ENCODE data around the gene PLSCR1. TPM values are rescaled to one million over a fixed set of nuclear protein-coding genes. Genes with fewer than 3 reads are reported as not detected.

PLSCR1 gene
- total RNA-seq, 1 experiment from 2014 or later = 60.1 TPM

DNA sequence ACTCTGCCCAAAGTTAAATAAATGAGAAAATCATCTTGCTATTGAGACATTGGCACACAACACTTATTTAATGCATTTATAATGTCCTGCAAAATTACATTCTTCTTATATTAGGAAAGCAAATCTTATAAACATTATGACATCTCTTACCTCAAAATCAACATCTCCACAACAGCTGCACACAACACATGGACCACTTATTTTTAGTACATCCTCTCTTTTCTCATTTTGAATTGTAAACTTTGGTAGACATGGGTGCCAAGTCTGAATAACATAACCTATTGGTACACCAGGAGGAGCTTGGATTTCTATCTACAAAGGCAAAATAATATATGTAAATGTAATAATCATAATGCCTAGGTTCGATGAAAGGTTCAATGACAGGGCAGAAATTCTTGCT, 23.0 kb downstream of the PLSCR1 start:
- Histone ChIP-seq H3K9me2 (ENCODE audit: insufficient read depth) (no peaks in the 10 kb centered on the region), H3K9me3 (ENCODE audit: insufficient read depth, low read depth) (no peaks in the 10 kb centered on the region), H3K4me3 (no peak overlapping the region), H2AFZ (no peak overlapping the region), H3K27ac (no peak overlapping the region), H3F3A (ENCODE audit: insufficient read depth, low read depth) (no peaks in the 10 kb centered on the region), H3K79me2 (ENCODE audit: low read depth) (no peaks in the 10 kb centered on the region), H3K4me1 (replicated peaks; ENCODE audit: insufficient read depth) (no peaks in the 10 kb centered on the region), H3K27me3 (ENCODE audit: insufficient read depth, low read depth) (no peaks in the 10 kb centered on the region), H4K20me1 (ENCODE audit: insufficient read depth) (no peaks in the 10 kb centered on the region), H3K4me2 (no peak overlapping the region), H3K36me3 (ENCODE audit: low read depth) (no peaks in the 10 kb centered on the region; the same call in 1 of the 2 replicates)
- BruUV-seq (replicated peaks) = no TSS peak
- intact Hi-C loops (cut with micrococcal nuclease; ENCODE audit: unreplicated experiment) = loop anchor here (2.0 kb wide), 1 partner anchor 21 kb away; no protein-coding TSS in a partner anchor
- POLR2A ChIA-PET (ENCODE audit: unreplicated experiment) = no interaction called here
- no peak for DNase-seq
- CTCF ChIA-PET = no interaction called here
- TF ChIP-seq EZH2 (IDR thresholded peaks at IDR 0.05; ENCODE audit: low read depth) = no peak
- TF ChIP-seq, protein P1, sequence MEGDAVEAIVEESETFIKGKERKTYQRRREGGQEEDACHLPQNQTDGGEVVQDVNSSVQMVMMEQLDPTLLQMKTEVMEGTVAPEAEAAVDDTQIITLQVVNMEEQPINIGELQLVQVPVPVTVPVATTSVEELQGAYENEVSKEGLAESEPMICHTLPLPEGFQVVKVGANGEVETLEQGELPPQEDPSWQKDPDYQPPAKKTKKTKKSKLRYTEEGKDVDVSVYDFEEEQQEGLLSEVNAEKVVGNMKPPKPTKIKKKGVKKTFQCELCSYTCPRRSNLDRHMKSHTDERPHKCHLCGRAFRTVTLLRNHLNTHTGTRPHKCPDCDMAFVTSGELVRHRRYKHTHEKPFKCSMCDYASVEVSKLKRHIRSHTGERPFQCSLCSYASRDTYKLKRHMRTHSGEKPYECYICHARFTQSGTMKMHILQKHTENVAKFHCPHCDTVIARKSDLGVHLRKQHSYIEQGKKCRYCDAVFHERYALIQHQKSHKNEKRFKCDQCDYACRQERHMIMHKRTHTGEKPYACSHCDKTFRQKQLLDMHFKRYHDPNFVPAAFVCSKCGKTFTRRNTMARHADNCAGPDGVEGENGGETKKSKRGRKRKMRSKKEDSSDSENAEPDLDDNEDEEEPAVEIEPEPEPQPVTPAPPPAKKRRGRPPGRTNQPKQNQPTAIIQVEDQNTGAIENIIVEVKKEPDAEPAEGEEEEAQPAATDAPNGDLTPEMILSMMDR (conservative IDR thresholded peaks at IDR 0.05) = no peak

- H3K27ac ChIP-seq = no peak overlapping the region
- H2AFZ ChIP-seq = no peak overlapping the region
- H3K4me2 ChIP-seq = no peak overlapping the region
- TF ChIP-seq EZH2 (IDR thresholded peaks at IDR 0.05; ENCODE audit: low read depth) = no peak
- TF ChIP-seq, protein P1 (conservative IDR thresholded peaks at IDR 0.05) = no peak
- intact Hi-C loops (cut with micrococcal nuclease; ENCODE audit: unreplicated experiment) = loop anchor here (2.0 kb wide), 1 partner anchor 23 kb away; no protein-coding TSS in a partner anchor
- DNase-seq = no peak
- H3K4me1 ChIP-seq (replicated peaks; ENCODE audit: insufficient read depth) = no peaks in the 10 kb centered on the region
- POLR2A ChIA-PET (ENCODE audit: unreplicated experiment) = no interaction called here
- H4K20me1 ChIP-seq (ENCODE audit: insufficient read depth) = no peaks in the 10 kb centered on the region
- H3K9me2 ChIP-seq (ENCODE audit: insufficient read depth) = no peaks in the 10 kb centered on the region
- no peaks in the 10 kb centered on the region for H3K79me2 ChIP-seq (ENCODE audit: low read depth)
- H3K36me3 ChIP-seq (ENCODE audit: low read depth) = no peaks in the 10 kb centered on the region; the same call in 1 of the 2 replicates
- no peaks in the 10 kb centered on the region for H3F3A ChIP-seq (ENCODE audit: insufficient read depth, low read depth)
- H3K4me3 ChIP-seq = no peak overlapping the region
- CTCF ChIA-PET = interaction anchor here (0.6 kb wide), 1 partner anchor 25 kb away, joined by 3 read pairs; no protein-coding TSS in a partner anchor
- H3K9me3 ChIP-seq (ENCODE audit: insufficient read depth, low read depth) = no peaks in the 10 kb centered on the region
- BruUV-seq (replicated peaks) = no TSS peak
- no peaks in the 10 kb centered on the region for H3K27me3 ChIP-seq (ENCODE audit: insufficient read depth, low read depth)
Observed at GRCh38 chr3:146519810-146520209, 24.6 kb downstream of the PLSCR1 start.

DNA sequence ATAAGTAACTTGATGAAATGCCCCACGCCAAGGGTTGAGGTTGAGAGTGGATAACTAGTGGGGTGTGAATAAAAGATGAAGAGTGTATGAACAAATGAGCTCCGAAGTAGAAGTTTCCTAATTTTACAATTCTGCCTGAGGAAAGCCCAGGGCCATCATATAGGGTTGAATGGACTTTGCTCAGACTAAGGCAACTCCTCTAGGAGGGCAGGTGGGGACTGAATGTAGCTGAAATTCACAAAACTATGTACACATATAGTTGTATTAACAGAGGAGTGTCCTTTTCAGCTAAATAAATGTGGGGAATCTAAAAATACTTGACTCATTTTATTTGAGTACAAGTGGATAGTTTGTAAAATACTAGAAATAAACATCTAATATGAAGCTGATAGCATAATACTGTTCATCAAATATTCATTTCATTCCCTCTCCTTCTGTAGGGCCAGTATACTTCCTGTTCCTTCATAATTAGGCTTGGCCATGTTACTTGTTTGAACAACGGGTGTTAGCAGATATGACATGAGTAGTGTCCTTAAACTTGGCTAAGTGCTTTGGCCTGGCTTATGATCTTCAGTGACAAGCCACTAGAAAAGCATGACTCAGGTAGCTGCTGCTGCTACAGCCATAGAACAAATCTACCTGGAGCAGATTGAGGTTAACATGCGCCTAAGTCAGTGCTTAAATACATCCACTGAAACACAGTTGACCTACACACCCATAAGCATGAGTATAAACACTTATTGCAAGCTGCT, 26.5 kb downstream of the PLSCR1 start:
- no peak for TF ChIP-seq EZH2 (IDR thresholded peaks at IDR 0.05; ENCODE audit: low read depth)
- TF ChIP-seq, protein P1 (conservative IDR thresholded peaks at IDR 0.05) = no peak
- Histone ChIP-seq H3K4me2 (no peak overlapping the region), H3K9me3 (ENCODE audit: insufficient read depth, low read depth) (no peaks in the 10 kb centered on the region), H2AFZ (no peak overlapping the region), H3K4me3 (no peak overlapping the region), H3K4me1 (replicated peaks; ENCODE audit: insufficient read depth) (no peaks in the 10 kb centered on the region), H3F3A (ENCODE audit: insufficient read depth, low read depth) (no peaks in the 10 kb centered on the region), H3K9me2 (ENCODE audit: insufficient read depth) (no peaks in the 10 kb centered on the region), H3K36me3 (ENCODE audit: low read depth) (no peaks in the 10 kb centered on the region), H3K79me2 (ENCODE audit: low read depth) (no peaks in the 10 kb centered on the region), H3K27me3 (ENCODE audit: insufficient read depth, low read depth) (no peaks in the 10 kb centered on the region), H4K20me1 (ENCODE audit: insufficient read depth) (no peaks in the 10 kb centered on the region), H3K27ac (no peak overlapping the region)
- no TSS peak for BruUV-seq (replicated peaks)
- POLR2A ChIA-PET (ENCODE audit: unreplicated experiment) = no interaction called here
- CTCF ChIA-PET = interaction anchor here (0.6 kb wide), 1 partner anchor 123 kb away, joined by 3 read pairs; no protein-coding TSS in a partner anchor
- intact Hi-C loops (cut with micrococcal nuclease; ENCODE audit: unreplicated experiment) = no loop called here
- DNase-seq = no peak

Measured in PC-9 (cell line).